Hippocampal formation (tissue), 2 donors: Measurements from ENCODE around the gene MAP3K10.

ENCODE experiments used
- DNase-seq, 2 donors: peaks; one replicate each; lab custom pipeline; 2025; lab: John Stamatoyannopoulos, UW

The MAP3K10 gene

GRCh38 chr19:40233811-40234389 is 42.7 kb downstream of the MAP3K10 start:
- DNase-seq, result no peak

GRCh38 chr19:40234429-40235237 is 43.4 kb downstream of the MAP3K10 start:
- no peak for DNase-seq

- no peak for DNase-seq
Measured at GRCh38 chr19:40235238-40236025, 44.2 kb downstream of the MAP3K10 start.

GRCh38 chr19:40236026-40236355 is 44.8 kb downstream of the MAP3K10 start:
- no peak for DNase-seq

- DNase-seq, result no peak
Measured at GRCh38 chr19:40236366-40236765, 45.1 kb downstream of the MAP3K10 start.

GRCh38 chr19:40237791-40238190 is 46.6 kb downstream of the MAP3K10 start:
- no peak for DNase-seq

GRCh38 chr19:40238775-40239174 is 47.5 kb downstream of the MAP3K10 start:
- no peak for DNase-seq

- DNase-seq, result no peak
Measured at GRCh38 chr19:40239415-40240226, 48.4 kb downstream of the MAP3K10 start.

GRCh38 chr19:40240332-40240731 is 49.1 kb downstream of the MAP3K10 start:
- DNase-seq, result no peak

- DNase-seq, result no peak
Measured at GRCh38 chr19:40241125-40241808, 50.0 kb downstream of the MAP3K10 start.

- DNase-seq, result peak; percentile 82 to 93
Measured at GRCh38 chr19:40241809-40242384, 50.7 kb downstream of the MAP3K10 start.

- DNase-seq, result no peak
Measured at GRCh38 chr19:40242480-40242879, 51.3 kb downstream of the MAP3K10 start.

GRCh38 chr19:40243181-40243580 is 52.0 kb downstream of the MAP3K10 start:
- no peak for DNase-seq

GRCh38 chr19:40244579-40245317 is 53.5 kb downstream of the MAP3K10 start:
- DNase-seq, result no peak

- no peak for DNase-seq
Measured at GRCh38 chr19:40245506-40246128, 54.4 kb downstream of the MAP3K10 start.

GRCh38 chr19:40246292-40247073 is 55.3 kb downstream of the MAP3K10 start:
- no peak for DNase-seq

- no peak for DNase-seq
Measured at GRCh38 chr19:40247178-40247577, 56.0 kb downstream of the MAP3K10 start.

GRCh38 chr19:40247735-40248262 is 56.6 kb downstream of the MAP3K10 start:
- no peak for DNase-seq

- DNase-seq, result no peak
Measured at GRCh38 chr19:40249201-40249600, 58.0 kb downstream of the MAP3K10 start.
